Skeletal muscle cell (primary cell): Measurements from ENCODE around the gene SLIT2.

ENCODE experiments used
- DNase-seq: peaks from one replicate; pipeline ENCODE4 v3.0.0-alpha.2; 2010; ENCODE audit warnings: low read depth
- H3K4me3 ChIP-seq: 2 replicates; pipeline ENCODE4 v1.5.1; 2011; ENCODE audit warnings: low read depth, mild to moderate bottlenecking, control low read depth, low read length, moderate library complexity

The SLIT2 gene

DNA sequence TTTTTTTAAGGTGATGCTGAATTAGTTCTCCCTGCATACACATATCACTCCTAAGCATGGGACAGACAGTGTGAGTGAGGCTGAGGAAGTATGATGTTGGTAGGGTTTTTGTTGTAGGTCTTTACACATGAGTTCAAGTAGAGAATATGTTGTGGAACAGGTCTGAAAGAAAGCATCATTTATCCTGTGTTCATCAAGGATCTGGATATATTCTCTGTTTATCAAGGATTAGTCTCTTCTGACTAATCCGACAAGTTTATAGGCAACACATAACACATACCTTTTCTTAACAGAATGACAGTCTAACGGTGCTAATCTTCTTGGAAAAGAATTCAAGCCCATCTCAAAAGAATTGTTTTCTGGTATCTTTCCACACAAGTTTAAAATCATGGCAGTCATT lies 10.5 kb downstream of the SLIT2 start:
- H3K4me3 ChIP-seq: no peak overlapping the region
- DNase-seq: no peak

DNA sequence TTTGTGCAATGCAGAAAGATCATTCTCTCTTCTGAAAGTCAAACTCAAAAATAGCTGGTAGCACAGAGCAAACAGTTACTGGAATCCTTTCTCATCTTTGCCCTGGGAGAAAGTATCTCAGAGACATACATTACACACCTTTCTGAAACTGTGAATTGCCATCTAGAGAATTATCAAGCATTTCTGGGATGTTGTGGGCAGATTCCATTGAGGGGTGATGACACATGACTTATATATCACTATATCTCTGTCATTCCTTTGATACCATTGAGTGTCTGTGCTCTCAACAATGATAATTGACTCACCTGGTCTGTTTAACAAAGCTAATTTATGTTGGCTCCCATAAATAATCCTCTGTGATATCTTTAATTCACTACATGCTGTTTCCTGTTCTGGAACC lies 13.0 kb downstream of the SLIT2 start:
- no peak overlapping the region for H3K4me3 ChIP-seq
- no peak for DNase-seq

DNA sequence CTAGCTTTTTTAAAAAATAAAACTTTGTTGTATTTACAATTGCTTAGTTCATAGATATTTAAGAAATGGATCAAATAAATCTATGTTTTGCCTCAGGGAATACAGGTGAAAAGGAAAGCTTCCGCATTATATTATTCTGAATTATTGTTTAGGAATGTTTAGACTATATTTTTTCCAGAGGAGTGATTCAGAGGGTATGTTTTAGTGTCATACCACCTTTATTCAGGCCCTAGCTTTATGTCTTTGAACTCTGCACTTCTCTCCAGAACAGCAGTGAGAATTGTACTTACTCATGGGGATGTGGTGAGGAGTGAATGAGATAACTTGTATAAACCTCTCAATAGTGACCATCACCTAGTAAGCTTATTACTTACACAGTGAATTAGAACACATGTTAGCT lies 14.0 kb downstream of the SLIT2 start:
- no peak for DNase-seq
- no peak overlapping the region for H3K4me3 ChIP-seq

DNA sequence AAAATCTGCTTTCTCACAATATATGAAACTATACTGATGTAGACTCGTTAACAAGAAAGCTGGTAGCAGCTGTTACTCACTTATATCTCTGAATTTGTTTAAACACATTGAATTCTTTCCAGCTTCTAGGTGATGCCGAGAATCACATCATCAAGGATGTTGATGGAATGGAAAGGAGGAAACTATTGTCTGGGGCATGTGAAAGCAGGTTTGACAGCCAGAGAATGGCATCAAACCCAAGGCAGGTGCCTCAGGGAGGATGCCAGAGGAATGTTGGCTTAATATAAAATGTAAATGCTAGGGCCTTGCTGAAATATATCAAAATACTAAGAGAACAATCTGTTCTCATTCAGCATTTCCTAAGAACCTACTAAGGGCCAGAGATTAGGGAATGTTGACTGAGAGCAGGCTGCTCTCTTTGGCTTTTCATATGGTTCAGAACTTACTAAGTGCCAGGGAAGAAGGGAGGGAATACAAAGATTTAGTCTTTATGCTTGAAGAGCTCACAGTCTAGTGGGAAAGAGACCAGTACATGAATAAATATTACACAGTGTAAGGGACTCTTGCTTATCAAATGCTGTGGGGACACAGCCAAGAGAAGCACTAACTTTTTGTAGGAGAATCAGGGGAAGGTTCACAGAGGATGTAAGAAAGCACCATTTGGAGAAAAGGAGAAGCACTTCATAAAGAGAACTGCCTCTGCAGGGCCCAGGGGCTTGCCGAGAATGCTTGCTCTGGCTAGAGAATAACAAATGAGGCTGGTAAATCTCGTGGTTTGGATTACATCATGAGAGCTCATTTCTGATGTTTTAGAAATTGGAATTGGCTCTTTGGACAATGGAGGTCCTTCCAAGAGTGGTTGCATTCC lies 14.7 kb downstream of the SLIT2 start:
- no peak overlapping the region for H3K4me3 ChIP-seq
- no peak for DNase-seq

DNA sequence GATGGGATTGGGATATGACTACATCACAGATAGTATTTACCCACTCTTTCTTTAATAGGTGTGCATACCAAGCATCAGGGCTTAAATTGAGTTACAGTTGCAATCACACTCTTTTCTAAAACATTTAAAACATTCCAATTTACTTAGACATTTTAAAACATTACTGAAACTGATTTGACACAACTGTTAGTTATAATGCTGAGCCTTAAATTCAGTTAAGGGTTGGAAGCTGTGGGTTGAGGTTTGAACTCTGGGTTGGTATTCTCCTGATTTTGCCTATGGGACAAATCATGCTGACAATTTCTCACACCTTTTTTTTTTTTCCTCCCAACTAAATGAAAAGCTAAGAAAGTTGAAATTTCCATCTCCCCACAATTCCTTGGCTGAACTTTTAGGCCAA lies 16.3 kb downstream of the SLIT2 start:
- H3K4me3 ChIP-seq: no peak overlapping the region
- no peak for DNase-seq

DNA sequence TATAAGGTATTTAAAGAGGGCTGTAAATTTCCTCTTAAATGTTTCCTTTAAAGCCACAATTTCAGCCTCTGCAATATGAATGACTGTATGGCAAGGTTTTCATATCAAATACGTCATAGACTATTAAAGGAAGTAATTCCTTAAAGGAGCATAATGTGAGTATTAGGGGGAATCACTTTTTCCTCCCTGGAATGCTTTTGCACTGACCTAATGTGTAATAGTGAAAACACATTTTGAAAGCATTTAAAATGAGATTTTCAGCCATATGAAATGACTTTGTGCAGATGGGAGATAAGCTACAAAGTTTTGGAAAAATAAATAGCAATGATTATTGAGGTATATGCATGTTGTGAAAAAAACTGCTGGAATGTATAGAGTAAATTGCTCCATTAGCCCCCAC lies 17.6 kb downstream of the SLIT2 start:
- no peak for DNase-seq
- no peak overlapping the region for H3K4me3 ChIP-seq

DNA sequence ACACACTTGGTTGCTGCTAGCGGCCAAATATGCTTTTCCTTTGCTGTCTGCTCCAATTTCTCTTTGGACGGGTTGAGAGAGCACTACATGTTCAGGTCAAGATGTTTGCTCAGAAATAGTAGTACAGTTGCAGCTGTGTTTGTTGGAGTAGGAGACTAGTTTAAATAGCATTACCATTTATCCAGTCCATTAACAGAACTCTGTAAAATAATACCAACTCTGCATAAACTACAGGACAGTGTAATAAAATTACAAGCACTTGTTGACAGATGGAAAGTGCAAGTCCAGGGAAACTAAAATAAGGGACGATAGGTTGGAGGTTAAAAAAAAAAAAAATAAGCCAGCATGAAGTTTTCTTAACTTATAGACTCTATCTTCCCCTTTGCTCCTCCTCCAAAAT lies 20.2 kb downstream of the SLIT2 start:
- H3K4me3 ChIP-seq: no peak overlapping the region
- no peak for DNase-seq

DNA sequence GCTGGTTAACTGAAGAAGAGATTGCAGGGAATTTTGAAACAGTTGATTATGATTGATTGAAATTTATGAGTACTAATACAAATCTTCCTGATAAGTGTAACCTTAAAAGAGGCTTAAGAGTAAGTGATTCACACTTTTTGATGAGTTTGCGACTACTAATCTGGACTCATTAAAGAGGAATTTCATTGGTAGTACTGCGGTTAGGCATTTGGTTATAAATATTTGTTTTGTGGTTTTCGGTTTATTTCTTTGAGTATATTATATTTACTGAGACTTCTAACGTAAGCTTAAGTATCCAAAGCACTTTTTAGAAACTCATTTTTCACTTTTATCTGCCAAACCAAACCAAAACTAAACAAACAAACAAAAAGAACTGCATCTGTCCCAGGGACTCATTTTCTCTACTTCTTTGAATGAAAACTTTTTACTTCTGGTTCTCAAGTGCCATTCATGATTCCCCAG lies 20.7 kb downstream of the SLIT2 start:
- no peak for DNase-seq
- no peak overlapping the region for H3K4me3 ChIP-seq

DNA sequence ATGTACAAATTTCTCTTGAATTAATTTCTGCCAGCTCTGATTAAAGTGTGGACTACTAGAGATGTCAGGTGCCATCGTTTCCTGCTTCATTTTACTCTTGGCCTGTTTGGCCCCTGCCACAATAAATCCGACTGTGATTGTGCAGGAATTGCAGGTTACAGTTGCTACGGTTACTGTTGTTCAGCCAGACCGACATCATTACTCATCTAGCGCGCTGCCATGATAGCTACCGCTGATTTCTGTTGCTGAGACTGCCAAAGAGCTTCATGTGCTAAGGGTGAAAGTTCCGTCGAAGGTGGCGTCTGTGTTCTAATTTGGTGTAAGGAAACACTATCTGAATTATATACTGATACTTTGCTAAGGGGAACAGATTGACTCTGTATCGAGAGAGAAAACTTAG lies 22.1 kb downstream of the SLIT2 start:
- no peak overlapping the region for H3K4me3 ChIP-seq
- no peak for DNase-seq

DNA sequence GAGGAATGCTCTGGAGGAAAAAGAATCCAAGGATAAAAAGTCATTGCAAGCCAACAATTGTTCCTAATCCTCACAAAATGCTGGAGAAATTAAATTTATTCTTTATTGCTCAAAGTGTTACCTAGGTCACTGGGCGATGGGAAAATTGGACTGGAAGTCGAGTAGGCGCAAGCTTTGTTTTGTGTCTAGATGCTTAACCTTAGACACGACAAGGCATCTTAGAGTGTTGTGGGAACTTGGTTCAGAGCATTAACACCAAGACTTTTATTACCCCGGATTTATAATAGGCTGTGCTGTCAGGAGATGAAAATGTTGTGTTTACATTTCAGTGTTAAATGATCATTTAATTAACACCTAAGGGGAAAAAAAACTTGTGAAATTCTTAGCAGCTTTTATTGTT lies 25.1 kb downstream of the SLIT2 start:
- no peak overlapping the region for H3K4me3 ChIP-seq
- no peak for DNase-seq

DNA sequence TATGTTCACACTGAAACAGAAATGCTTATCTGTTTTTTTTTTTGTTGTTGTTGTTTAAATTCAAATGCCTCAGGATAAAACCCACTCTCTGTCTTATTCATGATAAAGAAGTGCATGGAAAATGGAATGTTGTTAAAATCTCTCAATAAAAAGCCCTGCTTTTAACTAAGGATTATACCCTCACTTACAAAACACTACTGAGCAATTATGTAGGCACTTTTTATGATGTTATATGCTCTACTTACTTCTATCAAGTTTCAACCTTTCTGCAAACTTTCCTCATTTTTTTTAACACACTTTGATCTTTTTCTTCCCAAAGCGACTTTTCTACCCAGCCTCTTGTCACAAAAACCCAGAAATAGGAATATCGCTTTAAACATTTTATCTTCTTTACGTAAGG lies 26.5 kb downstream of the SLIT2 start:
- no peak for DNase-seq
- H3K4me3 ChIP-seq: no peak overlapping the region

DNA sequence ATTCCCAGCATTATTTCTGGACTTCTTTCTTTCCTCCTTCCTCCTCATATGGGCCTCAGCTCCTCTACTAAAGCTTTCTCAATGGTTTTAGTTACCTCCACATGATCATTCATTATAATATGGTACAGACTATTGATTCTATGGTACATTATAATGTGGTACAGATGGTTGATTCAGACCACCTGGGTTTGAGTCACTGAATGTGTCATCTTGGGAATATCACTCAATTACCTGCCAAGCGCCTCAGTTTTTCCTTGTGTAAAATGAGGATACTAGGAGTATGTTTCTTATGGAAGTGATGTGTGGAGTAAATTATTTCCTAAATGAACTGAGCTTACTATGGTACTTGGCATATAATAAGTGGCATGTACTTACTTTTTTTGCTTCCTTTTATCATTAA lies 27.7 kb downstream of the SLIT2 start:
- no peak overlapping the region for H3K4me3 ChIP-seq
- DNase-seq: no peak

DNA sequence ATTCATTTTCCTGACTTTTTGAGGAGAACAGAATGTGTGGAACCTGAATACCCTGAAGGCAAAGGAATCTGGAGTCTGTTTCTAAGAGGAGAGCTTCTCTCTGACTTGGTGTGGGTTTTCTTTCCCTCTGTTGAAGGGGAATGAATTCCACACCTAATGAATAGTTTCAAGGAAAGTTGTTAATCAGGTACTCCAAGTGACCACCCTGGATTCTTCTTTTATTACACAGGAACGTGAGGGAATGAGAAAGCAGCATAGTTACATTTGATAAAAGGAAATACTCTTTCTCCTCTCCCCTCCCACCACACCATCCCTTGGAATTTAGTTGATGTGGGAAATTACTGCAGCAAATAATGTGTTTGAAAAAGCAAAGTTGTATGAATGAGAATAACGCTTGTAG lies 29.7 kb downstream of the SLIT2 start:
- H3K4me3 ChIP-seq: no peak overlapping the region
- DNase-seq: no peak

DNA sequence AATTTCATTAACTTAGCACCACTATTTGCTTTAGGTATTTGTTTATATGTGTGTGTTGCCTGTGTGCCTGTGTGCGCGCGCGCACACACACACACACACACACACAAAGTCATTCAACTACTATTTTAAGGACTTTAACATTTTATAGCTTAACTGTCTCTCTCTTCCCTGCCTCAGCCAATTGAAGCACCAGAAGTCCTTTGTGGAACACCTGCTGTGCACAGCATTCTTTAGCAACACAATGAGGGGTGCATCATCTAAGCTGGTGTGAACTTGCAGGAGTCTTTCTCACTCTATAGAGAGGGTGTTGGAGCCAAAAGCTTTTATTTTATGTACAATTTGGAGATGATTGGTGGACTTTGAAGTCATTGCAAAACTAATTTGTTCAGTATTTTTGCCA lies 31.3 kb downstream of the SLIT2 start:
- no peak overlapping the region for H3K4me3 ChIP-seq
- DNase-seq: no peak

DNA sequence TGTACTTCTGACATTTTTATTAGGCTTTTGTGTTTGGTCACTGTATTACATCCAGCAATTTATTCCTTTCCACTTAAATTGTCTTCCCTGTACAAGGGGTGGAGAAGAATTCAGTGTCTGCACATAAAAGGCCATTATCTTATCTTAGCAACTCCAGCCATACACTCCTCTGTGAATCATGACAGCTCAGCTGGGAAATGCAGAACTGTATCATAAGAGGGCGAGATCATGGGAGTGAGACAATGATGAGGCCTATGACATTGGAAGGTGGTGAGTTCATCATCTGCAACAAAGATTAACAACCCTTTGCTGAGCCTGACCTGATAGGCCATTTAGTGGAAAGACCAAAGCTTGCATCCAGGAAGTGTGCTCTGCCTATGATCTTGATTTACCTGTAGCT lies 33.3 kb downstream of the SLIT2 start:
- no peak for DNase-seq
- no peak overlapping the region for H3K4me3 ChIP-seq

DNA sequence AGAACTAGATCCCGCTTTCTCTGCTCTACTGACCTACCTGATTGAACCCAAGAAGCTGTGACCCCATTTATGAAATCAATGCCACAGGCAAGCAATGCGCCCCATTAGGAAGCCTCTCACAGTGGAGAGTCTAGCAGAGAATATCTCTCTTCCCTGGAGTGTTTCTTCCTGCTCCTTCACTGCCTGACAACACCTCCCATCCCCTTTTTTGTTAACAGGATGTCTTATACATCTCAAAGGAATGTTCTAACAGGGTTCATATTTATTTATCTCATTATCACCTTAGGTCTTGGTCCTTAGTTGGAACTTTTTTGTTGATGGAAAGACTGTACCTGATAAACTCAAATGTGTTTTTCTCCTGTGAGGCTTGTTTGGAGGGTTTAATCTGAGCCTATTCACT lies 35.5 kb downstream of the SLIT2 start:
- H3K4me3 ChIP-seq: no peak overlapping the region
- no peak for DNase-seq

DNA sequence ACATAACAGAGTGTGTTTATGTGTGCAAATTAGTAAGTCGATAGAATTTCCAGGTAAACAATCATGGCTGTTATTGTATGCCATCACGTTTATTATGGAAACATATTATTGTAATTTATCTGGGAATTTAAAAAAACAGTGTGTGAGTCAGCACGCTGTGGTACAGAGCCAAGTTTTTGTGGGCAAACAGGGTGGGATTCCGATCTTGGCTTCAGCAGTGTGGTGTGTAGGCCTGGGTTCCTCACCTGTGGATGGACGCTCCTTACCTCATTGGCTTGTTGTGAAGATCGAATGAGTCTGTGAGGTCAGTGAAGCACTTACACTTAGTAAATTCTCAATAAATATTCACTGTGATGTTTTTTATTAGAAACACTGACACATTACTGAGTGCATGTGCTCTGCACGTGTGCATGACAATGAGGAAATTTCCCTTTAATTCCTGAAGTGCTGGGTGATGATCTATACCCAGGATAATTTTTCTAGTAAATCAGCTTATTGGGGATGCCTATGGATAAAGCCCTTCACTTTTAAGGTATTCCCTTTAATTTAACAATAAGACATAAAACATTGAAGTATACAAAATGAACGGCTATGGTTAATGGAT lies 36.4 kb downstream of the SLIT2 start:
- no peak for DNase-seq
- no peak overlapping the region for H3K4me3 ChIP-seq

DNA sequence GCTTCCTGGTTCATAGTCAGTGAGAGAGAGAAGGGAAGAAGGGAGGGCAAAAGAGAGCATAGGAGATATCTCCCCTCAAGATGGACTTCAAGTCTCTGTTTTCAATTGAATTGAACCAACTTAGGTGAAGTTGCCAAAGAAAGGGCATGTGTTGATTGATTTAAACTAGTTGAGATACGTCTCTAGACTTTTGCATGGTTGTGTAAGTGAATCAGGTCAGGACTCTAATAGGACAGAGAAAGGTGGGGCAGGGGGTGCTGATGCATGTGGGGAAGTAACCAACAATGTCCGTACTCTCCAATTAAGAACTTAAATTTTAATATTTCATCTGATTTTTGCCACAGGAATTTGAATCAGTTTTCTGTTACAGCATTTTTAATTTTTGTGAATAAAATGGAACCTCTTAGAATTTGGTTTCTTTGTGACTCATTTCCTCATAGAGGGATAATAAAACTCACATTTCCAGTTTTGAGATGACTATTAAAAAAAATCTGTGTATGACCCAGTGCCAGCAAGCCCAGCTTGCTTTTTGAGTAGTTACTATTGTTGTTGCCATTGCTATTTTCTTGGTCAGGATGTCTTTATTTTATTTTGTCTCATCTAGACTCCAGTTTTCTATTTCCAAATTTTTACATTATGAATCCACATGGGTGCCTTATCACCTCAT lies 37.3 kb downstream of the SLIT2 start:
- no peak overlapping the region for H3K4me3 ChIP-seq
- no peak for DNase-seq

DNA sequence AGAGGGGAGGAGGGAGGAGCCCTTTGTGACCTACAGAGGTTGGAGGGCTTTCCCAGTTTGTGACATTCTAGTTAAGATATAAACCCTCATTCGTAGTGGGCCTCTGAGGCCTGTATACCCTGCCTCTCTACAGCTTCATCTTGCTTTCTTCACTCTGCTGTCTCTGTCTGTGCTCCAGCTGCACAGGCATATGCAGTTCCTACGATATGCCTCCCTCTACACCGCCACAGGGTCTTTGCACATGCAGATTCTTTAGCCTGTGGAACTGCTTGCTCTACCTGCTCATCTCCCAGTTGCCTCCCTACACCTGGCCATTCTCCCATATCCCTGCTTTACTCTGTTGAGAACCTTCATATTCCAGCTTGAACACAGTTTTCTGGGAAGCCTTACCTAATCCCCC lies 38.1 kb downstream of the SLIT2 start:
- H3K4me3 ChIP-seq: no peak overlapping the region
- no peak for DNase-seq

DNA sequence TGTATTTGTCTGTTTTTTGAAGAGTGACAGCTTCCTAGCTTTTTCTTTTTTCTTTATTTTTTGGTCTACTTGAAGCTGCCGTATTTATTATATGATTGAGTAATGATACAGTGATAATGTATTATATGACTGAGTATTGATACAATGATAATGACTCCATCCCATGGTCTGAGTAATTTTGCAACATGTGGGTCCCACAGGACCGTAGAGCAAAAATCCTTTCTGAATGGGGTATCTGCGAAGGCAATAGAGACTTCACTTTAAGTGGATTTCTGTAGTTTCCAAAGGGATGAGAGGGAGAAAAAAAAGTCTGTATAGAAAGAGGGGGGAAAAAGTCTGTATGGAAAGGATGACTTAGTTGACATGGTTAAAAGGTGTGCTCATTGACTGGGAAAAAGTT lies 41.0 kb downstream of the SLIT2 start:
- DNase-seq: no peak
- no peak overlapping the region for H3K4me3 ChIP-seq

DNA sequence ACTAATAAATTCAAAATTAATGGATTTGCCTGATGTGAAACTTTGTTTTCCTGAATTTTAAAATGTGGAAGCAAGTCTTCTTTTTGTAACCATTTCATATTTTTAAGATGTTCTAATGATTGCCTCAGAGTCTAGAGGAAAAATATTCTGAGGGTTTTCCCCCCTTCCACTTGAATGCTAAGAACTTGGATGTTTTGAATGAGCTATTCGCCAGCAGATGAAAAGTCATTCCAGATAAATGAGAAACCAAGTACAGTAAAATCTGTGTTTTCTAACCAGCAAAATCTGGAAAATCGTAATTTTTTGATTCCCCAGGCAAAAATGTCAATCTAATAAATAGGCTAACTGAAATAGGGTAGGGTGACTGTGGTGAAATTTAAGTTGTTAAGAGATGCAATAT lies 45.6 kb downstream of the SLIT2 start:
- no peak for DNase-seq
- H3K4me3 ChIP-seq: no peak overlapping the region
